Activated B cell treated with CpG ODN at 0.5 μM for 24 hours (primary cell): ENCODE measurements around the gene RETREG2. TPM values are rescaled to one million over a fixed set of nuclear protein-coding genes. Genes with fewer than 3 reads are reported as not detected.
A peak's percentile ranks its signal among the peaks of the same experiment; 100 is the strongest.

ENCODE experiments used
- ATAC-seq: fragments of 200-7000 bp; cut with Tn5 transposase; one replicate; pipeline ENCODE4 v1.10.0; 2021; ENCODE audit warnings: low read depth, mild to moderate bottlenecking, moderate library complexity
- CTCF ChIA-PET: fragments of 350-600 bp; sonication (Branson Sonifier 250); formaldehyde crosslinking; loops from one replicate; lab custom pipeline; 2021; ENCODE audit warnings: antibody characterized with exemption; lab: Charles Lee
- POLR2A ChIA-PET: fragments of 350-600 bp; sonication (Branson Sonifier 250); formaldehyde crosslinking; loops from one replicate; lab custom pipeline; 2021; ENCODE audit warnings: antibody characterized with exemption; lab: Charles Lee
- DNase-seq: peaks from one replicate; pipeline ENCODE4 v3.0.0; 2022
- H3K27ac Mint-ChIP-seq: one replicate; pipeline ENCODE4 v1.8.0; 2020; ENCODE audit warnings: mixed read lengths
- H3K27me3 Mint-ChIP-seq: one replicate; pipeline ENCODE4 v1.8.0; 2021; ENCODE audit warnings: mixed read lengths
- H3K36me3 Mint-ChIP-seq: one replicate; pipeline ENCODE4 v1.8.0; 2021; ENCODE audit warnings: low read depth, mixed read lengths
- H3K4me1 Mint-ChIP-seq: one replicate; pipeline ENCODE4 v1.8.0; 2021; ENCODE audit warnings: mixed read lengths
- H3K4me3 Mint-ChIP-seq: one replicate; pipeline ENCODE4 v1.8.0; 2020; ENCODE audit warnings: mild to moderate bottlenecking, mixed read lengths
- H3K9me3 Mint-ChIP-seq: one replicate; pipeline ENCODE4 v1.8.0; 2020; ENCODE audit warnings: mixed read lengths
- intact Hi-C: fragments of 100-400 bp; cut with micrococcal nuclease; formaldehyde crosslinking; loops from one replicate; pipeline ENCODE4 v1.15.1; 2024
- total RNA-seq: library from RNA; stranded (reverse); gene quantifications from 2 replicates; pipeline ENCODE4 v1.2.3, GENCODE V29; 2022
- TF ChIP-seq, protein P1 (sequence below): fragments of 200-600 bp; IDR thresholded peaks from one replicate; pipeline ENCODE4 v1.8.0; 2022; ENCODE audit warnings: antibody characterized with exemption, mild to moderate bottlenecking

Gene RETREG2
- total RNA-seq, 1 donor from 2014 or later = 78.6 TPM

- Mint-ChIP-seq H3K27me3 (no peaks in the 10 kb centered on the region), H3K9me3 (no peaks in the 10 kb centered on the region), H3K4me1 (peaks cover 16% of the 10 kb centered on the region), H3K27ac (peak within 1 kb of the TSS; percentile 98), H3K36me3 (peaks cover 27% of the 10 kb centered on the region), H3K4me3 (peak within 1 kb of the TSS; percentile 96)
- ChIA-PET CTCF (interaction anchor here (0.6 to 8.3 kb wide), 13 partner anchors 10 to 369 kb away, joined by 3 to 53 read pairs (median 6); partner anchors contain the start of genes CNPPD1, IHH and SLC23A3), POLR2A (interaction anchor here (0.6 to 2.6 kb wide), 15 partner anchors 15 to 381 kb away, joined by 3 to 11 read pairs (median 4); partner anchors contain the start of genes ABCB6, CNPPD1, DNPEP and ZFAND2B)
- DNase-seq = peak; percentile 96
- ATAC-seq = peak; percentile 87
- intact Hi-C loops = loop anchor here (1.0 to 5.0 kb wide), 17 partner anchors 11 to 449 kb away; partner anchors contain the start of genes ABCB6, ANKZF1, ATG9A and CNPPD1
- TF ChIP-seq, protein P1, sequence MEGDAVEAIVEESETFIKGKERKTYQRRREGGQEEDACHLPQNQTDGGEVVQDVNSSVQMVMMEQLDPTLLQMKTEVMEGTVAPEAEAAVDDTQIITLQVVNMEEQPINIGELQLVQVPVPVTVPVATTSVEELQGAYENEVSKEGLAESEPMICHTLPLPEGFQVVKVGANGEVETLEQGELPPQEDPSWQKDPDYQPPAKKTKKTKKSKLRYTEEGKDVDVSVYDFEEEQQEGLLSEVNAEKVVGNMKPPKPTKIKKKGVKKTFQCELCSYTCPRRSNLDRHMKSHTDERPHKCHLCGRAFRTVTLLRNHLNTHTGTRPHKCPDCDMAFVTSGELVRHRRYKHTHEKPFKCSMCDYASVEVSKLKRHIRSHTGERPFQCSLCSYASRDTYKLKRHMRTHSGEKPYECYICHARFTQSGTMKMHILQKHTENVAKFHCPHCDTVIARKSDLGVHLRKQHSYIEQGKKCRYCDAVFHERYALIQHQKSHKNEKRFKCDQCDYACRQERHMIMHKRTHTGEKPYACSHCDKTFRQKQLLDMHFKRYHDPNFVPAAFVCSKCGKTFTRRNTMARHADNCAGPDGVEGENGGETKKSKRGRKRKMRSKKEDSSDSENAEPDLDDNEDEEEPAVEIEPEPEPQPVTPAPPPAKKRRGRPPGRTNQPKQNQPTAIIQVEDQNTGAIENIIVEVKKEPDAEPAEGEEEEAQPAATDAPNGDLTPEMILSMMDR = peak; percentile 42
Measured at GRCh38 chr2:219160186-219161017, 17.7 kb upstream of the RETREG2 start, which contains the start of gene NHEJ1. TSS of gene NHEJ1 (minus strand) at chr2:219160815. CDS start at chr2:219158362, 2,453 bp downstream.

GRCh38 chr2:219161097-219161496 is 17.0 kb upstream of the RETREG2 start:
- ATAC-seq = no peak
- H3K4me1 Mint-ChIP-seq = peaks cover 16% of the 10 kb centered on the region
- H3K27ac Mint-ChIP-seq = peak overlapping the region; percentile 98
- no peak for DNase-seq
- ChIA-PET CTCF (interaction anchor here (2.6 kb wide), 1 partner anchor 131 kb away, joined by 6 read pairs; no protein-coding TSS in a partner anchor), POLR2A (interaction anchor here (0.8 to 1.1 kb wide), 3 partner anchors 13 to 57 kb away, joined by 3 read pairs; no protein-coding TSS in a partner anchor)
- H3K9me3 Mint-ChIP-seq = no peaks in the 10 kb centered on the region
- intact Hi-C loops = loop anchor here (2.0 to 5.0 kb wide), 2 partner anchors 58 to 264 kb away; partner anchors contain the start of gene ABCB6
- H3K27me3 Mint-ChIP-seq = no peaks in the 10 kb centered on the region
- H3K4me3 Mint-ChIP-seq = peak overlapping the region; percentile 96
- TF ChIP-seq, protein P1 = no peak
- H3K36me3 Mint-ChIP-seq = peaks cover 27% of the 10 kb centered on the region

GRCh38 chr2:219163156-219163555 is 14.9 kb upstream of the RETREG2 start:
- TF ChIP-seq, protein P1 = no peak
- Mint-ChIP-seq H3K9me3 (no peaks in the 10 kb centered on the region), H3K4me3 (no peak overlapping the region), H3K4me1 (peaks cover 16% of the 10 kb centered on the region), H3K36me3 (peaks cover 14% of the 10 kb centered on the region), H3K27ac (no peak overlapping the region), H3K27me3 (no peaks in the 10 kb centered on the region)
- POLR2A ChIA-PET = no interaction called here
- DNase-seq (no peak), ATAC-seq (no peak)
- intact Hi-C loops = loop anchor here (5.0 kb wide), 1 partner anchor 266 kb away; no protein-coding TSS in a partner anchor
- CTCF ChIA-PET = interaction anchor here (1.3 kb wide), 1 partner anchor 132 kb away, joined by 3 read pairs; no protein-coding TSS in a partner anchor

- ChIA-PET POLR2A (interaction anchor here (1.4 kb wide), 1 partner anchor 11 kb away, joined by 4 read pairs; no protein-coding TSS in a partner anchor), CTCF (interaction anchor here (1.3 kb wide), 1 partner anchor 46 kb away, joined by 3 read pairs; no protein-coding TSS in a partner anchor)
- H3K4me1 Mint-ChIP-seq = peaks cover 9% of the 10 kb centered on the region
- DNase-seq (no peak), ATAC-seq (no peak)
- no peak overlapping the region for H3K27ac Mint-ChIP-seq
- TF ChIP-seq, protein P1 = no peak
- intact Hi-C loops = no loop called here
- no peak overlapping the region for H3K4me3 Mint-ChIP-seq
- H3K27me3 Mint-ChIP-seq = no peaks in the 10 kb centered on the region
- no peaks in the 10 kb centered on the region for H3K9me3 Mint-ChIP-seq
- peaks cover 10% of the 10 kb centered on the region for H3K36me3 Mint-ChIP-seq
Measured at GRCh38 chr2:219165058-219165911, 12.8 kb upstream of the RETREG2 start.
